Natural killer cell (primary cell): ENCODE measurements around the gene HECTD2. TPM values are rescaled to one million over a fixed set of nuclear protein-coding genes. Genes with fewer than 3 reads are reported as not detected.

Experiments
- ATAC-seq, 3 donors: fragments of 150-1000 bp in 2 of 3; fragments of 200-7000 bp in 1 of 3; cut with Tn5 transposase; 1 replicate in 1 of 3; 2 replicates in 2 of 3; pipeline ENCODE4 v1.10.0; 2021; ENCODE audit warnings: mild to moderate bottlenecking in 2 of 3, moderate library complexity in 2 of 3
- DNase-seq, 2 donors: peaks; one replicate each; pipeline versions ENCODE4 v3.0.0 to v3.0.0-alpha.2; 2013 to 2021; ENCODE audit warnings: mixed read lengths in 1 of 2
- H3K27ac ChIP-seq: one replicate; pipeline ENCODE4 v1.5.1; 2013; ENCODE audit warnings: mild to moderate bottlenecking, low read length
- H3K27me3 ChIP-seq: one replicate; pipeline ENCODE4 v1.6.1; 2013; ENCODE audit warnings: low read length; ENCODE audit not compliant: control insufficient read depth, insufficient read depth
- H3K36me3 ChIP-seq: one replicate; pipeline ENCODE4 v1.6.1; 2013; ENCODE audit warnings: low read length; ENCODE audit not compliant: control insufficient read depth, insufficient read depth
- H3K4me1 ChIP-seq: one replicate; pipeline ENCODE4 v1.6.1; 2013; ENCODE audit warnings: low read length; ENCODE audit not compliant: control insufficient read depth, insufficient read depth
- H3K4me3 ChIP-seq: one replicate; pipeline ENCODE4 v1.5.1; 2013; ENCODE audit warnings: low read length
- H3K9me3 ChIP-seq: one replicate; pipeline ENCODE4 v1.6.1; 2013; ENCODE audit warnings: low read length; ENCODE audit not compliant: control insufficient read depth, insufficient read depth
- H3K27ac Mint-ChIP-seq, 2 donors: one replicate each; pipeline ENCODE4 v1.8.0; 2022; ENCODE audit warnings: mild to moderate bottlenecking in 2 of 2, mixed read lengths in 2 of 2, moderate library complexity in 1 of 2
- H3K27me3 Mint-ChIP-seq, 2 donors: one replicate each; pipeline ENCODE4 v1.8.0; 2022; ENCODE audit warnings: low read depth in 2 of 2, mixed read lengths in 2 of 2
- H3K36me3 Mint-ChIP-seq: one replicate; pipeline ENCODE4 v1.8.0; 2022; ENCODE audit warnings: mixed read lengths
- H3K4me1 Mint-ChIP-seq, 2 donors: one replicate each; pipeline ENCODE4 v1.8.0; 2022; ENCODE audit warnings: mixed read lengths in 2 of 2
- H3K4me3 Mint-ChIP-seq: one replicate; pipeline ENCODE4 v1.8.0; 2022; ENCODE audit warnings: mild to moderate bottlenecking, moderate library complexity, mixed read lengths
- H3K9me3 Mint-ChIP-seq, 2 donors: one replicate each; pipeline ENCODE4 v1.8.0; 2022; ENCODE audit warnings: mixed read lengths in 2 of 2
- WGBS: methylation state at CpG from one replicate; pipeline ENCODE4 v1.1.7; 2013; ENCODE audit warnings: missing lambda C conversion rate; ENCODE audit not compliant: insufficient coverage; 5-methylcytosine and 5-hydroxymethylcytosine counted together
- intact Hi-C: fragments of 100-400 bp; cut with micrococcal nuclease; formaldehyde crosslinking; loops from one replicate; pipeline ENCODE4 v1.14.2; 2022
- total RNA-seq, 4 donors: library from RNA; stranded (reverse); fragments of 120-200 nt in 1 of 4; gene quantifications; one replicate each; pipeline versions ENCODE4 v1.2.3 to v1.2.4, GENCODE V29; 2013 to 2022
- TF ChIP-seq, protein P1 (sequence below): fragments of 200-600 bp; IDR thresholded peaks from one replicate; pipeline ENCODE4 v1.8.0; 2022; ENCODE audit warnings: antibody characterized with exemption

HECTD2 gene
- total RNA-seq, 3 donors from 2014 or later (not counting 1 experiment from before 2014, with no cell fraction given), result 0.61 to 3.6 (median 1.1) TPM

DNA sequence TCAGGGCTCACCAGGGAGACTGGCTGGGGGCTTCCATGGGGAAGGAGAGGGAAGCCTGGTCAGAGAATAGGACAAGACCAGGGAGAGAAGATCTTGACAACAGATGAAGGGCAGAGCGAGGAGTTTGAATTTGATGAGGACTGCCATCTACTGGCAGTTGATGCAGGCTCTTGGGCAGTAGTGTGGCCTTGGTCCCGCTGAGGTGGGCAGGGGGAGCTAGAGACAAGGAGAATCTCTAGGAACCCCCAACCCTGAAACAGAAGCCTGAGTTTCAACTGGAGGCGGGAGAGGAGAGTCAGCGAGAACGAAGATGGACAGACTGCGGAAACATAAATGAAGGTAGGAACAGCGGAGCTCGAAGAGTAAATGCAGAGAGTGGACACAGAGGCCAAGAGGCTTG lies 141.7 kb downstream of the HECTD2 start:
- DNase-seq (peak in 1 of 2 donors; percentile 8), ATAC-seq (no peak)
- Histone ChIP-seq H3K27me3 (no peaks in the 10 kb centered on the region), H3K27ac (no peak overlapping the region), H3K4me1 (no peaks in the 10 kb centered on the region), H3K9me3 (no peaks in the 10 kb centered on the region), H3K36me3 (no peaks in the 10 kb centered on the region), H3K4me3 (no peak overlapping the region)
- intact Hi-C loops, result no loop called here
- Mint-ChIP-seq H3K36me3 (no peaks in the 10 kb centered on the region), H3K4me3 (no peak overlapping the region), H3K9me3 (no peaks in the 10 kb centered on the region), H3K27me3 (peaks cover 0 to 4% of the 10 kb centered on the region in 2 donors), H3K27ac (no peak overlapping the region), H3K4me1 (no peaks in the 10 kb centered on the region)
- TF ChIP-seq, protein P1, sequence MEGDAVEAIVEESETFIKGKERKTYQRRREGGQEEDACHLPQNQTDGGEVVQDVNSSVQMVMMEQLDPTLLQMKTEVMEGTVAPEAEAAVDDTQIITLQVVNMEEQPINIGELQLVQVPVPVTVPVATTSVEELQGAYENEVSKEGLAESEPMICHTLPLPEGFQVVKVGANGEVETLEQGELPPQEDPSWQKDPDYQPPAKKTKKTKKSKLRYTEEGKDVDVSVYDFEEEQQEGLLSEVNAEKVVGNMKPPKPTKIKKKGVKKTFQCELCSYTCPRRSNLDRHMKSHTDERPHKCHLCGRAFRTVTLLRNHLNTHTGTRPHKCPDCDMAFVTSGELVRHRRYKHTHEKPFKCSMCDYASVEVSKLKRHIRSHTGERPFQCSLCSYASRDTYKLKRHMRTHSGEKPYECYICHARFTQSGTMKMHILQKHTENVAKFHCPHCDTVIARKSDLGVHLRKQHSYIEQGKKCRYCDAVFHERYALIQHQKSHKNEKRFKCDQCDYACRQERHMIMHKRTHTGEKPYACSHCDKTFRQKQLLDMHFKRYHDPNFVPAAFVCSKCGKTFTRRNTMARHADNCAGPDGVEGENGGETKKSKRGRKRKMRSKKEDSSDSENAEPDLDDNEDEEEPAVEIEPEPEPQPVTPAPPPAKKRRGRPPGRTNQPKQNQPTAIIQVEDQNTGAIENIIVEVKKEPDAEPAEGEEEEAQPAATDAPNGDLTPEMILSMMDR, result no peak
- WGBS, result 74% methylated on average over 8 of the region's 8 CpGs

- H3K4me1 ChIP-seq, result no peaks in the 10 kb centered on the region
- no peak overlapping the region for H3K27ac ChIP-seq
- intact Hi-C loops, result no loop called here
- no peak for ATAC-seq
- H3K36me3 Mint-ChIP-seq, result no peaks in the 10 kb centered on the region
- no peak for DNase-seq
- H3K27me3 Mint-ChIP-seq, result peaks cover 0 to 4% of the 10 kb centered on the region in 2 donors
- H3K4me3 ChIP-seq, result no peak overlapping the region
- H3K27me3 ChIP-seq, result no peaks in the 10 kb centered on the region
- H3K36me3 ChIP-seq, result no peaks in the 10 kb centered on the region
- no peaks in the 10 kb centered on the region for H3K4me1 Mint-ChIP-seq
- no peak overlapping the region for H3K4me3 Mint-ChIP-seq
- no peak overlapping the region for H3K27ac Mint-ChIP-seq
- H3K9me3 ChIP-seq, result no peaks in the 10 kb centered on the region
- no peaks in the 10 kb centered on the region for H3K9me3 Mint-ChIP-seq
- 89% methylated on average over 11 of the region's 11 CpGs for WGBS
- TF ChIP-seq, protein P1, result no peak
Measured at GRCh38 chr10:91552274-91553095, 142.3 kb downstream of the HECTD2 start.

DNA sequence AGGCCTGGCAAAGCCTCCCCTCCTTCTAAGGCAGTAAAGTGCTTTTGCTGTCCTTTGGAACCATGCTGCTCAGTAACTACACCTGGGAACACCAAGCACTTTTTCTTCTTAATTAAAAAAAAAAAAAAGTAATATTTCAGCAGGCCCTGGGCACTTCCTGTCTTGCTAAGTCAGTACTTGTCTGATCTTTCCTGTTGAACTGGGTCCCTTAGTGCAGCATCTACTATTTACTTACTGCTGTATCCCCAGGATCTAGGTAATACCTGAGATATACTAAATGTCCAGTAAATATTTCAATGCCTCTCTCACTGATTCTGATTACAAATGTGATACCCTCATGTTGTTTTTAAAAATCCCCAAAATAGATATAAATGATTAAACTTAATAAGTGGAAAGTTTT lies 145.3 kb downstream of the HECTD2 start:
- no peak overlapping the region for H3K4me3 ChIP-seq
- Mint-ChIP-seq H3K36me3 (no peaks in the 10 kb centered on the region), H3K4me3 (no peak overlapping the region), H3K27ac (no peak overlapping the region), H3K9me3 (no peaks in the 10 kb centered on the region), H3K27me3 (peaks cover 0 to 4% of the 10 kb centered on the region in 2 donors), H3K4me1 (no peaks in the 10 kb centered on the region)
- H3K9me3 ChIP-seq, result no peaks in the 10 kb centered on the region
- no peaks in the 10 kb centered on the region for H3K4me1 ChIP-seq
- H3K27ac ChIP-seq, result no peak overlapping the region
- H3K36me3 ChIP-seq, result no peaks in the 10 kb centered on the region
- TF ChIP-seq, protein P1, result no peak
- DNase-seq, result no peak
- intact Hi-C loops, result no loop called here
- H3K27me3 ChIP-seq, result no peaks in the 10 kb centered on the region
- no peak for ATAC-seq
